ENCODE measurements around the gene BCL2L2. TPM values are rescaled to one million over a fixed set of nuclear protein-coding genes. Genes with fewer than 3 reads are reported as not detected.

The BCL2L2 gene
- total and polyA plus RNA-seq, 9 donors, result 17.0 to 38.7 (median 31.7) TPM

- Histone ChIP-seq H3K36me3 (no peaks in the 10 kb centered on the region), H3K9me3 (no peaks in the 10 kb centered on the region), H3K4me3 (no peak overlapping the region), H3K27me3 (no peaks in the 10 kb centered on the region), H3K27ac (no peak overlapping the region), H3K4me1 (ENCODE audit: insufficient read depth) (no peaks in the 10 kb centered on the region)
- intact Hi-C loops (cut with DNase I), result no loop called here
- DNase-seq, result no peak
- TF ChIP-seq POLR2A (IDR thresholded peaks at IDR 0.05) (no peak), CTCF (IDR thresholded peaks at IDR 0.05) (no peak), EP300 (IDR thresholded peaks at IDR 0.05) (no peak)
- 76 to 78% (median 78%) methylated on average over 11 of the region's 11 CpGs for WGBS, 3 donors
Observed at GRCh38 chr14:23360496-23360895, 53.9 kb downstream of the BCL2L2 start.

GRCh38 chr14:23361320-23361719 lies 54.7 kb downstream of the BCL2L2 start:
- TF ChIP-seq CTCF (IDR thresholded peaks at IDR 0.05), result no peak
- TF ChIP-seq EP300 (IDR thresholded peaks at IDR 0.05), result no peak
- TF ChIP-seq POLR2A (IDR thresholded peaks at IDR 0.05), result no peak
- Histone ChIP-seq H3K4me1 (ENCODE audit: insufficient read depth) (no peaks in the 10 kb centered on the region), H3K36me3 (no peaks in the 10 kb centered on the region), H3K4me3 (no peak overlapping the region), H3K9me3 (no peaks in the 10 kb centered on the region), H3K27ac (no peak overlapping the region), H3K27me3 (no peaks in the 10 kb centered on the region)
- no peak for DNase-seq
- intact Hi-C loops (cut with DNase I), result no loop called here

Small RNAs within 50 kb of the gene (small RNA-seq; reads per million reads assigned to genes)
- not detected for gene RNU6-1046P

Other genes starting within 250 kb of the BCL2L2 start
- gene CDH24, start 249.3 kb upstream of the BCL2L2 start, total RNA-seq, result 1 to 10 TPM; 1.0 to 6.6 (median 2.3) TPM
- gene CDH24, start 249.3 kb upstream of the BCL2L2 start, polyA plus RNA-seq, result 1 to 10 TPM; 2.1 to 5.5 TPM
- 100 to 1,000 TPM in 5 of 7 donors, 10 to 100 TPM in 2; 83.3 to 162 (median 135) TPM for gene ACIN1, start 211.7 kb upstream of the BCL2L2 start, total RNA-seq
- gene ACIN1, start 211.7 kb upstream of the BCL2L2 start, polyA plus RNA-seq, result 100 to 1,000 TPM in 1 of 2 donors, 10 to 100 TPM in 1; 95.4 to 165 TPM
- 10 to 100 TPM; 13.8 to 47.2 (median 41.5) TPM for gene C14orf119, start 211.3 kb upstream of the BCL2L2 start, total RNA-seq
- gene C14orf119, start 211.3 kb upstream of the BCL2L2 start, polyA plus RNA-seq, result 10 to 100 TPM; 31.4 to 55.6 TPM
- gene CIROP, start 201.8 kb upstream of the BCL2L2 start, total RNA-seq, result not detected
- gene CIROP, start 201.8 kb upstream of the BCL2L2 start, polyA plus RNA-seq, result not detected
- not detected for gene CEBPE, start 187.6 kb upstream of the BCL2L2 start, total RNA-seq
- gene CEBPE, start 187.6 kb upstream of the BCL2L2 start, polyA plus RNA-seq, result under 1 TPM in 1 of 2 donors, not detected in 1; 0.04 TPM
- 100 to 1,000 TPM in 3 of 7 donors, 10 to 100 TPM in 4; 51.1 to 161 (median 95.4) TPM for gene SLC7A8, start 123.2 kb upstream of the BCL2L2 start, total RNA-seq
- 100 to 1,000 TPM in 1 of 2 donors, 10 to 100 TPM in 1; 45.9 to 104 TPM for gene SLC7A8, start 123.2 kb upstream of the BCL2L2 start, polyA plus RNA-seq
- not detected for gene RNF212B, start 68.9 kb upstream of the BCL2L2 start, total RNA-seq
- gene RNF212B, start 68.9 kb upstream of the BCL2L2 start, polyA plus RNA-seq, result not detected
- gene HOMEZ, start 20.7 kb upstream of the BCL2L2 start, total RNA-seq, result 10 to 100 TPM in 5 of 7 donors, 1 to 10 TPM in 2; 5.9 to 22.8 (median 13.4) TPM
- 10 to 100 TPM in 1 of 2 donors, 1 to 10 TPM in 1; 7.6 to 23.7 TPM for gene HOMEZ, start 20.7 kb upstream of the BCL2L2 start, polyA plus RNA-seq
- 10 to 100 TPM in 5 of 7 donors, 1 to 10 TPM in 2; 6.8 to 26.4 (median 21.2) TPM for gene PPP1R3E, start 4.0 kb upstream of the BCL2L2 start, total RNA-seq
- 10 to 100 TPM; 10.7 to 17.3 TPM for gene PPP1R3E, start 4.0 kb upstream of the BCL2L2 start, polyA plus RNA-seq
- gene PABPN1, start 14.6 kb downstream of the BCL2L2 start, total RNA-seq, result 100 to 1,000 TPM in 5 of 7 donors, 10 to 100 TPM in 2; 37.2 to 164 (median 136) TPM
- gene PABPN1, start 14.6 kb downstream of the BCL2L2 start, polyA plus RNA-seq, result 100 to 1,000 TPM in 1 of 2 donors, 10 to 100 TPM in 1; 93.4 to 117 TPM
- gene SLC22A17, start 46.1 kb downstream of the BCL2L2 start, total RNA-seq, result 10 to 100 TPM; 25.0 to 48.0 (median 38.5) TPM
- 10 to 100 TPM in 1 of 2 donors, 1 to 10 TPM in 1; 8.9 to 32.7 TPM for gene SLC22A17, start 46.1 kb downstream of the BCL2L2 start, polyA plus RNA-seq
- gene EFS, start 58.3 kb downstream of the BCL2L2 start, total RNA-seq, result 10 to 100 TPM; 13.8 to 44.2 (median 34.6) TPM
- 10 to 100 TPM; 10.8 to 22.2 TPM for gene EFS, start 58.3 kb downstream of the BCL2L2 start, polyA plus RNA-seq
- gene IL25, start 66.0 kb downstream of the BCL2L2 start, total RNA-seq, result not detected
- not detected for gene IL25, start 66.0 kb downstream of the BCL2L2 start, polyA plus RNA-seq
- under 1 TPM in 1 of 7 donors, not detected in 6; 0.48 TPM for gene CMTM5, start 70.2 kb downstream of the BCL2L2 start, total RNA-seq
- 1 to 10 TPM in 1 of 2 donors, under 1 TPM in 1; 0.16 to 1.1 TPM for gene CMTM5, start 70.2 kb downstream of the BCL2L2 start, polyA plus RNA-seq
- 1 to 10 TPM in 1 of 7 donors, under 1 TPM in 3, not detected in 3; 0.07 to 1.1 (median 0.74) TPM for gene MYH6, start 101.4 kb downstream of the BCL2L2 start, total RNA-seq
- under 1 TPM in 1 of 2 donors, not detected in 1; 0.31 TPM for gene MYH6, start 101.4 kb downstream of the BCL2L2 start, polyA plus RNA-seq
- gene MYH7, start 128.8 kb downstream of the BCL2L2 start, total RNA-seq, result 1 to 10 TPM in 1 of 7 donors, under 1 TPM in 2, not detected in 4; 0.92 to 1.1 (median 0.96) TPM
- gene MYH7, start 128.8 kb downstream of the BCL2L2 start, polyA plus RNA-seq, result under 1 TPM in 1 of 2 donors, not detected in 1; 0.93 TPM
- 10 to 100 TPM; 32.9 to 51.6 (median 38.4) TPM for gene NGDN, start 162.9 kb downstream of the BCL2L2 start, total RNA-seq
- 10 to 100 TPM; 48.5 to 57.5 TPM for gene NGDN, start 162.9 kb downstream of the BCL2L2 start, polyA plus RNA-seq
- gene ZFHX2, start 244.9 kb downstream of the BCL2L2 start, total RNA-seq, result 1 to 10 TPM in 5 of 7 donors, under 1 TPM in 2; 0.48 to 2.3 (median 2.0) TPM
- gene ZFHX2, start 244.9 kb downstream of the BCL2L2 start, polyA plus RNA-seq, result under 1 TPM; 0.34 to 0.63 TPM
- 10 to 100 TPM; 14.6 to 22.3 (median 19.6) TPM for gene THTPA, start 249.4 kb downstream of the BCL2L2 start, total RNA-seq
- 10 to 100 TPM; 11.5 to 11.9 TPM for gene THTPA, start 249.4 kb downstream of the BCL2L2 start, polyA plus RNA-seq